ELF-1 (cell line): ENCODE results near the gene EPGN.

Experiments
- DNase-seq: peaks from one replicate; pipeline ENCODE4 v3.0.0-alpha.2; 2016; ENCODE audit warnings: low read depth, low spot score

The EPGN gene, protein sequence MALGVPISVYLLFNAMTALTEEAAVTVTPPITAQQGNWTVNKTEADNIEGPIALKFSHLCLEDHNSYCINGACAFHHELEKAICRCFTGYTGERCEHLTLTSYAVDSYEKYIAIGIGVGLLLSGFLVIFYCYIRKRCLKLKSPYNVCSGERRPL

DNA sequence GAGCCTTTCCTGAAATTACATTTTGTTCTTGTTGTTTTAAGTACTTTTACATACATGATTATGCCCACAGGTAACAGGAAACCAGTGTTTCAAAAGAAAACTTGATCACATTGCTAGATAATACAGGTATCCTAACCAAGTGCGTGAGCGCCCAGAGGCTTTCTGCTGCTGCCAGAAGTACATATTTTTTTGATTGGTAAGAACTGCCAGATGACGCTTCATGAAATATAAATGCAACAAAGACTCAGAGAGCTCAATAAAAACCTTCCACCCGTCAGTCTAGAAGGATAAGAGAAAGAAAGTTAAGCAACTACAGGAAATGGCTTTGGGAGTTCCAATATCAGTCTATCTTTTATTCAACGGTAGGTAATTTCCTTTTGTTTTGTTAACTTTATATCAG lies at the start of gene EPGN:
Gene EPGN, plus strand, starts transcription at position 256 of the 400 bp plus-strand sequence. Its CDS starts 64 bp downstream, at position 320.
- no peak for DNase-seq

- DNase-seq: no peak
Measured at GRCh38 chr4:74258963-74259362, 49.3 kb upstream of the EPGN start.

GRCh38 chr4:74260036-74260435 lies 48.2 kb upstream of the EPGN start:
- no peak for DNase-seq

DNA sequence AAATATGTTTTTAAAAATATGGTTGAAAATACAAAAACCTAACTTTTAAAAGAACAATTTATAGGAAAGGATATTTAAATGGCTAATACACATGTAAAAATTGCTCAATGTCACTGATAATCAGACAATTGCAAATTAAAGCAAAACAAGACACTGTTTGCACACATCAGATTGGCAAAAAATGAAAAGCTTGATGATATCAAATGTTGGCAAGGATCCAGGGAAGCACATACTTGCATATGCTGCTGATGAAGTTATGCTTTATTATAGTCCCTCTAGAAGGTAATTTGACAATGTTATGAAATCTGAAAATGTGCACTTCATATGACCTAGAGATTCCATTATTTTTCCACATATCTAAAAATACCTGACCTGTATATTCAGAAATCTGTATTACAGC lies 45.7 kb upstream of the EPGN start:
- DNase-seq: no peak

DNA sequence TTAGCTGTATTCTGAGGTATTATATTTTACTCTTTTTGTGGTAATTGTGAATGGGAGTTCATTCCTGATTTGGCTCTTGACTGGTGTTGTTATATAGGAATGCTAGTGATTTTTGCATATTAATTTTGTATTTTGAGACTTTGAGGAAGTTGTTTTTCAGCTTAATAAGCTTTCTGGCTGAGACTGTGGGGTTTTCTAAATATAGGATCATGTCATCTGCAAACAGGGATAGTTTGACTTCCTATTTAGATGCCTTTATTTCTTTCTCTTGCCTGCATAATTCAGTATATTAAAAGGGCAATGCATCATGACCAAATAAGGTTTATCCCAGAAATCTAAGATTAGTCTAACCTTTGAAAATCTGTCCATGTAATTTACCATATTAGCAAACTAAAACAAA lies 44.7 kb upstream of the EPGN start:
- no peak for DNase-seq

DNA sequence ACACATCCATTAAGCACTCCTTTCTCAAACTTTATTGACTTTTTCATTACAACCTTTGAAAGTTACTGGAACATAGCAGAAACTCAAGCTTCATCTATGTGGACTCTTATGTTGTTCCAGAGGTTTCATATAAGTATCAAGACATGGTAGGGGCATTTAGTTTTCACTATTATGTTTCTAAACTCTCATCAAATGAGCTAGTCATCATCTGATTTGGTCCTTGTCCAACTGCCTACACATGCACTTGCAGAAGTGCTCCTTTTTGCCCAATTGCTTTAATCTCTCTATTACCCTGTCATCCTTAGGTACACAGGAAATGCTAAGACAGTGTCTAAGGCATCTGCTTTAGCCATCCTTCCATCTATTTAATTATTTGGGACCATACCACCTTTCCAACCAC lies 42.2 kb upstream of the EPGN start:
- DNase-seq: no peak

- DNase-seq: no peak
Measured at GRCh38 chr4:74267998-74268606, 40.2 kb upstream of the EPGN start.

DNA sequence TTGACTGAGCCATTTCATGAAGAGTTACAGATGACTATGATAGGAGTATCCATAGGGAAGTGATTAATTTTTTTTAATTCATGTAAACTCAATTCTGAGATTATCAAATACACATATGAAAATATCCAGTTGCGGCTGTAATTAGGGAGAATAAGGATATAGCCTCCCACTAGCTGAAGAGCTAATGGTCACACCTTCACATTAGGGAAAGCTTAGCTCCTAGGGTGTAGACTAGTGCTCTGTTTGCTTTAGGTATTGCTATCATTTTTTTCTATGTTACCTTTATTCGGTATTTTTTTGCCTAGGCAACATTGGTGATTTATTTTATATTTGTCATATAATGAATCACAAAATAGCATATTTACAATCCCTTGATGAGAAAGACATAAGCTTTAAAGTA lies 39.6 kb upstream of the EPGN start:
- DNase-seq: no peak

GRCh38 chr4:74278490-74278889 lies 29.8 kb upstream of the EPGN start:
- DNase-seq: no peak

DNA sequence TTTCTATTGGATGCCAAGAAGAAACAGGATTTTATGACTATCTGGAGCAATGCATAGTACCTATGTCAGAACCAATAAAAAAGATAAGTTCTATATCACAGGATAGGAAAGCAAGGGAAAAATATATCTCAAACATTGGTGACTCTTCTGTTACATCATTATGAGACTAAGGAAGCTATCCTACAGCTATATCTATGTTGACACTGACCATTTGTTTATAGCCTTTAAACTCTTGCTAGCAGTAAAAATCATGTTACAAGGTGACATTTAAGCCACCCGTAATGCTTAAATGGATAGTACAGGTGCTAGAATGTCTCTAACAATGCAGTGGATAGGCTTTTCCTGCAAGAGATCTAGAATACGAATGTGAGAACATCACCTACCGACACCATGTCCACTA lies 28.6 kb upstream of the EPGN start:
- DNase-seq: no peak

GRCh38 chr4:74282926-74283325 lies 25.3 kb upstream of the EPGN start:
- DNase-seq: no peak

DNA sequence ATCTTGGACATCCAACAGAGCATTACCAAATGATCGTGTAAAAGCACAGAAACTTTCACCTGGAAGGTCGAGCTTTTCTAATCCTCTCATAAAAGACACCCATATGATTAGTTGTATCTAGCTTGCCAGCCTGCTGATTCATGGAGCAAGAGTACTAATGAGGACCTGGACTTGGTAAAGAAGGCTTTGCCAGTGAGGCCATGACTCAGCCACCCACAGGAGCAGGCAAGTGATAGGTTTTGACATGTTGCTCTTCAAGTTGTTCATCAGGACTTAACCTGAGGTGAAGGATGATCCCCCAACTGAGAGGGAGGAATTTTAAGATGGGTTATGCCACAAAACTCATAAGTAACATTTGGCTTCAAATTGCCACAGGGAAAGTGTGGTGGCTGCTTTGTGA lies 24.7 kb upstream of the EPGN start:
- no peak for DNase-seq

DNA sequence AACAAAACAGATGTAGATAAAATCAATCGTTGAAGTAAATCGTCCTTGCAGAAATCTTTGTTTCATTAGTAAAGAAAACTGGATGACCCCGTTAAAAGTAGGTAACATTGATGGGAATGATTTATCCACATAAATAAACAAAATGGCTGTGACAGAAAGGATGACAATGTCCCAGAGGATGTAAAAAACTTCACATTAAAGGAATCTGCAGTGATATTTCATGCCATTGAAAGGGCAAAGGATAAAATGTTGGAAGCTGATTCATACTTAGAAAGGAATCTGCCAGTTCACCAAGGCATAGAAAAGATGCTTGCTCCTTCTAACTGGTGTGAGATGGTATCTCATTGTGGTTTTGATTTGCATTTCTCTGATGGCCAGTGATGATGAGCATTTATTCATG lies 24.2 kb upstream of the EPGN start:
- no peak for DNase-seq

GRCh38 chr4:74287164-74287563 lies 21.1 kb upstream of the EPGN start:
- no peak for DNase-seq

GRCh38 chr4:74287791-74288190 lies 20.5 kb upstream of the EPGN start:
- DNase-seq: no peak

GRCh38 chr4:74291471-74291870 lies 16.8 kb upstream of the EPGN start:
- DNase-seq: no peak

DNA sequence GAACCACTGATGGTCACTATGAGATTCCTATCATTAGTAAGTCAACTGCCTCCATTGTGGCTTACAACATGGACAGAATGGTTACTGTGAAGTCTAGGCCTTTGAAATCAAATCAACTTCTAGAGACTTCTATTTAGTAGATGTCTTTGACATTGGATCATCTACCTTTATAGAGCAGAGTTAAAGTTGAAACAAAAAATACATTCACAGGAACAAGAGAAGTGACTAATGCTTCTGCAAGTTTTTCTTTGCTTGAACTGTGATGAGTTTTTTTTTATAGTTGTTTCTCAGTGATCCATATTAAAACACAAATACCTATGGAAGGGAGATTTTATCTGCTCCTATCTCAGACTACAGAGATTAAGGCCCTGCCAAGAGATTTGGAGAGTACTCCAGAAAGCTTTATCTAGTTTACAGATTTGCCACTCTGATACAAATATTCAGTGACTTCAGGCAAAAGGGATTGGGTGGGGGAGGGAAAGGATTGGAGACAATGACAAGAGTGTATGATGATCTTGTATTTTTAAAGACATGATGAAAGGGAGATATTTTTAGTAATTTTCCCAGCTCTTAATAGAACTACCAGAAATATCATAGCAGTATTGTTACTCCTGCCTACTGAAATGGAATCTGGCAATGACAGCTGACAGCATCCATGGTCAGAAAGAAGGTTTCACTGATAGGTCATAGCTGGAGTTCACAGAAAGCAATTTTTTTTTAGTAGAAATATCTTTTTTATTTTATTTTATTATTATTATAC lies 16.0 kb upstream of the EPGN start:
- DNase-seq: no peak

GRCh38 chr4:74293558-74293957 lies 14.7 kb upstream of the EPGN start:
- DNase-seq: no peak

DNA sequence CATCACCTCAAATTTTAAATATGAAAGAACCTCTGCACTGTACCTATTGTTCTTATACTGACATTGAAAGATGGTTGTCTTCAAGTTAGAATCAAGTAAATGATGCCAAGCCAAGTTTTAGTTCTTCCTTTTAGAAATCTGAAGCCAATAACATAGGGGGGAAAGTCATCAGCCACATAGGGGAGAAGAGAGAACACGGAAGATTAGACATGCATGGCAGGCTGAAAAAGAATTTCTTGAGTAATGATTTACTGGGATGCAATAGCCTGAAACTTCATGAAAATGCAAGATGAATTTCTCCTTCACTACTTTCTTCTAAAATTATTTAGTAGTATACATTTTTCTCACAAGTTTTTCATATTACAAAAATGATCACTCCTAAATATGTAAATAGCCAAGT lies 13.6 kb upstream of the EPGN start:
- DNase-seq: no peak

DNA sequence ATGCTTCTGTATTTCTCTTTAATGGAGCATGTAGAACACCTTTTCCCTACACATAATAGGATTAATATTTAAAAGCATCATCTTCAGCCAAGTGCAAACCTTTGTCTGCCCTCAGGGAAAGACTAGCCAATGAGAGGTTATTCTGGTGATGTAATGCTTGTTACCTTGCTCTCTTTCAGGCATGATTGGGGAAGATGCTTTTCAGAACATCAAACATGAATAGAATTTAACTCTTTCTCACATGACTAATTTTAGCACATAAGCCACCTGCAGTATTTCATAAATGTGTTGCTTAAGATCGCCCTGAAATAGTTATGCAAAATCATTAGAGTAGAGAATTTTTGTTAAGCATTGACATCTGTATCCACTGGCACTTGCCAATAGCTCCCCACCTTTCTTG lies 10.7 kb upstream of the EPGN start:
- DNase-seq: no peak

DNA sequence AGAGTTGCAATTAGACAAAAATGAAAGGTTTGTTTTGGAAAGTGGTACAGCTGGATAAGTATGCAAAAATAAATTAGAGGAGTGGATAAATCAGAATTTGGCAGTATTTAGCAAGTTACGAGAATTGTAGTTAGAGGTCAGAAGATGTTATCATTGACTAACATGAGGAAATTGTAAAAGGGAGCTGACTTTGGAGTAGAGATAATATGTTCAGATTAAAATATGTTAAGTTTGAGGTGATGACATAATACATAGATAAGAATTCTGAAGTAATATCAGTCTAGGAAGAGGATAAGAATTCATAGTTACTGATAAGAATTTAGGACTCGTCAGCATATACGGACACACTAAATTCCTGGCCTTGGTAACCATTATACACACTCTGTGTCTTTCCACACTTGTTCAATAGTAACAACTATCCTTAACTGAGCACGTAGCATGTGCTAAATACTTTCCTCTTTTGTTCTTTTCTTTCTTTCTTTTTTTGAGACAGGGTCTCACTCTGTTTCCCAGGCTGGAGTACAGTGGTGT lies 4.1 kb upstream of the EPGN start:
- no peak for DNase-seq

DNA sequence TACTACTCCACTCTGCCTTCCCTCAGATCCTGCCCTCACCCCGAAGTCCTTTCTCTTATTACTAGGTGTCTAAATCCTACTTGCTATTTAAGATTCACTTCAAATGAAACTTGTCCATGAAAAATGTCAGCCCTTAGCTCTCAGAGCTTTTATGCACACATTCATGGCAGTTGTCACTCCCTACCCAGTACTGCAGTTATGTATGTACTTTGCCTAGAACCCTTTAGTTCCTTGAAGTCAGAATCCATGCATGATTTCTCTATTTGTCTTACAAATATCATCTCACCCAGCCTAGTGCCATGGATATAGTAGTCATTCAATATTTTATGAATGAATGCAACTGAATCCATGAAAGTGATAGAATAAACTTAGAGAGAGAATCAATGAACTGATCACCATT lies 3.3 kb upstream of the EPGN start:
- DNase-seq: no peak

GRCh38 chr4:74307170-74307569 lies 1.1 kb upstream of the EPGN start:
- no peak for DNase-seq
